GM20431 (cell line): ENCODE data around the gene TNC.

ENCODE experiments used
- in situ Hi-C: fragments of 300-500 bp; cut with MseI, MboI; formaldehyde crosslinking; loops from one replicate; pipeline ENCODE4 v1.15.0; 2020; ENCODE audit warnings: low sequenced_read_pairs; ENCODE audit not compliant: unreplicated experiment

The TNC gene

DNA sequence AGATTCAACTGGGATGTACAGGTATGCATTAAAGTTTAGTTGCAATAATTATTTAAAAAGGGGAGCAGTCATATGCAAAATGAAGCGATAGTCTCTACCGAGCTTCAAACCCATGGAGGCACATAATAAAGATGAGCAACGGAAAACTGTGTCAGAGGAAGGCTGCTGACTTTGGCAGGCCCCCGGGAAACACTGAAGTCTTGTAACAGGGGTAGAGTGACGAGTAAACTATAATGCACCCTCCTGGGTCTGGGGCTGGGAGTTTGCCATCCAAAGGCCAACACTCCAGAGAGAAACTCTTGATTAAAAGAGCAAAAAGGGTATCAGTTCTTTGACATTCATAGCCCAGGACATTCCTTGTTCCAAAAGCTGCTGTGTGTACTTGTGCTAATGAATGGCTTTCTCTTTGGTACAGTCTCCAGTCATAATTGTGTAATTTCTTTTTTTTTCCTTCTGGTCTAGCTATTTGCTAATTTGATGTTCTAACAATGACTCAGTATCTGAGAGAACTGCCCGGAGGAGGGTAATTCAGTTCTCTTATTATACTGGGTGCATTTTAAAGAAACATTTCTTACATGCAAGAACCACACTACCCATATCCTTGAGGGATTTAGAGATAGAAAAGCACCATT, 59.2 kb downstream of the TNC start:
- in situ Hi-C loops, result no loop called here

DNA sequence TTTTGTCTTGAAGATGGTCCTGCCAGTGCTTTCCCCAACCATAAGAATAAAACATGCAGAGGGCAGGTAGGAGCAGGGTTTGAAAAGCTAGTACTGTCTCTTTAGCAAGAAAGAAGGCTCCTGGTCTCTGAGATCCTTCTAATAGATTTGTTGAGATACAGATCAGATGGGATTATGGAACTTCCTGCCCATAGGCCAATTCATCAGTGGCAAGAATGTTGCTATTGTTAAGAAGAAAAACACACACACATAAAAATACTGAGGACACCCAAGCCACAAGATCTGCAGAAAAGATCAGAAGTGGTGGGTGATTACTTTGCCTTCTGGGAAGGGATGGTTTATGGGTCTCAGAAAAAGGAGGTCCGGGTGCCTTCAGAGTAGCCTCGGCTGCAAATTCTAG, 59.8 kb downstream of the TNC start:
- in situ Hi-C loops, result no loop called here

DNA sequence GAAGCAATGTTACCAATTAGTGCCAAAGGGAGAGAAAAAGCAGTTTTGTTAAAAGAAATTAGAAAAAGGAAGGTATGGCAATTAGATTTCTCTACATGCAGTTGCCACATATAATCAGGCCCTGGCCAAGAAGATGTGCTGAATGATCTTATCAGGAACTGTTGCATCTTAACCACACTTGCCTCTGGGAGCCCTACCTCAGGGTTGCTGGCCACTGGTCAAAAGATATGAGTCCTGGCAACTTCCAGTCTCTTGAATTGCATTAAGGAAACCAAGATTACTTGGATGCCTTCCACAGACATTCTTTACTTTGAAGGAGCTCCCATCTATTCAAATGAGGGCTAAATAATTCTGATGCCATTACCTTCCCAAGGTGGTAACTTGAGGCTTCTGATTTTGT, 60.4 kb downstream of the TNC start:
- in situ Hi-C loops, result no loop called here

DNA sequence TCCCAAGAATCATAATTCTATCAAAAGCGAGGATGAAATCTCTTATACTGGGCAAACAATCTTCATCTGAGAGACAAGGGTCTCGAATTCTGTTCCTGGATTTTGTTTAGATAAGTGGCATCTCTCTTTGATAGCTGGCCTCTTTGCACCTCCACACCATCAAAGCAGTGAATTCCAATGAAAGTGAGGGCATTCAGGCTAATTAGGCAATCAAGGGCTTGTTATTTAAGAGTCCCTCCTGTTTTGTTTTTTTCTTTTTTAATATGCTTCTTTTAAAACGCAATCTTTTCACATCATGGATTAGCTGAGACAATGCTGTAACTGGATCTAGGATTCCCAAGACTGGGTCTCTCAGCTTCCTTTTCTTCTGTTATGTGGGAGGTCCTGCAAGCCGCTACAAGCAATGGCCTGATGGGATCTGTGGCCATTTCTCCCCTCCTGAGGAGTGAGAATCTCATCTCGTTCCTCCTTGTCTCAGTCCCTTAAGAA, 67.9 kb downstream of the TNC start:
- in situ Hi-C loops, result no loop called here

DNA sequence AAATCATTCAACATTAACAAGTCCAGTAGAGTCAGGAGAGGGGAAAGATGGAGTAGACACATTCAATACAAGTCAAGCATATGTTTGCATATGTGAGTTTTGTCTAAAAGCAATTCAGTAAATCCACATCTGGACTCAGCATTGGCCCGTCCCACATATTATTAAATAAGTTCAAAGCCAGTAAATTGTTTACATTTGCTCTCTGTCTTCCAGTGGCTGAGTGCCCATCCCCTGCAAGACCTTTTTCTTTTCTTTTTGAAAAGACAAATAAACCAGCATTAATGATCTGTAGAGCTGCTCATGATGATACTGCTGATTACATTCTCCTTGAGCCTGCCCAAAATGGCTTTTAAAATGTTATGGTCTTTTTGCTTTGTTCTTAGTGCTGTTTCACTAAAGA, 71.1 kb downstream of the TNC start:
- in situ Hi-C loops, result no loop called here

DNA sequence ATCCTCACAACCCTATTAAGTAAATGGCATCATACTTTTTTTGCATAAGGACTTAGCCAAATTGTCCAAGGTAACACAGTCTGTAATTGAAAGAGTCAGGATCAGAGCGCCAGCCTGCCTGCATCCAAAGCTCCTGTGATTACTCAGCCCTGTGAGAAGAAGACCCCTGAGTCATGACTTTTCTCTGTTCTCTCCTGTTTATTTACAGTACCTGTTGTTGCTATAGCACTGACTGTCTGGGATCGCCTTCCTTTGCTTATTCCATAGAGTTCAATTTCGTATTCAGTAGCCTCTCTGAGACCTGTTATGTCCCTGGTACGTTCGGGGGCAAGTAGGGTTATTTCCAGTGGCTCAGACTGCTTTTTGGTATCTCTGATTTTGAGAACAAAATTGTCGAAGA, 71.8 kb downstream of the TNC start:
- in situ Hi-C loops, result no loop called here

DNA sequence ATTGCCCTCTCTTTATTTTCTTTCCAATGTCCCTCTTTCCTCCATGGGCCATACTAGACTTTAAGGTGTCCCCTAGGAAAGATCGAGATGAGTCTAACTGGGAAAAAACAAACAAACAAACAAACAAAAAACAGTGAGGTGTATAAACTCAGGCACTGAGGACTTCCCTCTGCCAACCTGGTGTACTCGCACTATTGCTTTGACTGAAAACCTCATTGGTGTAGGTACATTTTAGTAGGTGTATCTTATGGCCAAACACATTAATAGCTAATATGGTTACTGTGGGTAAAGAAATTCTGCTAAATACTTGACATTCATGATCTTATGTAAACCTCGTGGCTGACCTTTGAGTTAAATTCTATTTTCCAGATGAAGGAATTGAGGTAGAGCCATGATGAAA, 74.3 kb downstream of the TNC start:
- in situ Hi-C loops, result no loop called here

DNA sequence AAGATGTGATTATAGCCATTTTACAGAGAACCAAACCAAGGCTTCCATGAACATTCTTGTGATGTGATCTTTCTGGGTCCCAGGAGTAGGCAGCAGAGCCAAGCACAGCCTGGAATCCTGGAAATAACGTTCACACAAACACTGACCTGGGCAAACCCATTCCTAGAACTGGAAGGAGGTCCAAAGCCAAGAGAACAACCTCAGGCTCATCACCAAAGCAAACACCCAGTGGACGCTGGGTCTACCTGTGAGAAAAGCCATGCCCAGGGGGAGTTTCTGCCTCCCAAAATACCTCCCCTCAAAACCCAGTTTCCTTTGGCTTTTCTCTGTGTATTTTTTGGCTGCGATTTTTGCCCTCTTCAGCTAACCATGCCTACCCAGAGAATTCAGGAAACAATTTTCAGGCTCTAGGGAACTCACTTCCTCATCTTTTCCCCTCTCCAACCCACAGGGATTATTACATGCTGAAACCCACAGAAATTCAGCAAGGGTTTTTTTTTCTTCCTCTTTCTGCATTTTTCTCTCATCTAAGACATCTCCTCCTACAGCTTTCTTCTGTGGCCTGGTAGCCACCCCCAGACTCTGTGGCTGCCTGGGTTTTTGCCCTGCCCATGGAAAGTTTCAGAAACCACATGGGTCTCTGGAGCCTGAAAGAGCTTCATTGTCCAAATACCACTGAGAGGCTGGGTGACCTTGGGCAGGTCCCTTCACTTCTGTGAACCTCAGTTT, 75.0 kb downstream of the TNC start:
- in situ Hi-C loops, result no loop called here

DNA sequence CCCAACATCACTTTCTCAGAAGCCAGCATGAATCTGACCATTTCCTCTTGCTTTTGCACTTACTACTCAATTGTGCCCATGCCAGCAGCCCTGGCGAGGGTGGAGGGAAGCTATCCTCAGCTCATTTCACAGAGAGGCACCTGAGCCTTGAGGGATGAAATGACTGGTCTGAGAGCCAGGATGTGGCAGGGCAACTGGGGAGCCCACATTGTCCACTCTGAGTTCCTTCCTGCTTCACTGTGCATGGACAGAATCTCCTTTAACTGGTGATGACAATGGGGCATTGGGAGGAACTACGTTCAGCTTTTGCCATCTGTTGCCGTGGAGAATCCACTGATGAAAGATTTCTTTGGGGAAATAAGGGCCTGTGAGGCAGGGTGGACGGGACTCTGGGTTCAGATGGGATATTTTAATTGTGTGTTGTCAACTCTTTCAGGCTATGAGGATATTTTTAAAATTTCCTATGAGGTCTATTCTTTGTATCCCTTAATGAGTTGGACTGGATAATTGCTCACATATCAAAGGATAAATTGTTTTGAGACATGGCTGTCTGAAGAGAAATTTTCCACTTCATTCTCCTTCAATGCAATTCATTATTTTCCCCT, 78.3 kb downstream of the TNC start:
- in situ Hi-C loops, result no loop called here

DNA sequence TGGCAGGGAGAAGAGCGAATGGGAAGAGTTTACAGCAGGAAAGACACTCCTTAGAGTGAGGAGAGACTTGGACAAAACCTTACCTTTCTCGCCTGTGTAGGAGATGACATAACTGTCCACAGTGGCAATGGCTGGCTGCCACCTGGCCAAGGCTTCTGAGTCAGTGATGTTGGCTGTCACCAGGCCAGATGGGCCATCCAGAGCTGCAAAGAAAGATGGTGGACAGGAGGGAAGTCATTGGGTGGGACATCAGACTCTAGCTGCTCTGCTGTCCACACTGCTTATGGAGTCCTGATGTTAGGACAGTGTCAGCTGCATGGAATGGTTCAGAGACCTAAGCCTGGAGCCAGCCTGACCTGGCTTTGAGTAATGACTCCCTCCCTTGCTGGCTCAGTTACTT, 79.8 kb downstream of the TNC start:
- in situ Hi-C loops, result no loop called here

DNA sequence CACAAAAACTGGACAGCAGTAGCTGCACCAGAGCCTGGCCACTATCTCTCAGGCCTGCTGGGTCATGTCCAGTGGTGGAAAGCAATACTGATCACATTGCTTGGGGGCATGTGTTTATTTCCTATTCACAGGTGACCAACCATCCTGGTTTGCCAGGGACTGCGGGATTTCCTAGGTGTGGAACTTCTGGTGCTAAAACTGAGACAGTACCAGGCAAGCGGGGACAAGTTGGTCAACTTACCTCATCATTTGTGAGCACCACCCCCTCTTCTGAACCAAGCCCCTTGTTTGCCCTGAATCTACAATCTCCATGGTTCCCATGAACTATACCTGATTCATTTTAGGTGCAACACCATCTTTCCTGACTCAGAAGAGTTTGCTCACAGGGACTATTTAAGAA, 81.3 kb downstream of the TNC start:
- in situ Hi-C loops, result no loop called here

DNA sequence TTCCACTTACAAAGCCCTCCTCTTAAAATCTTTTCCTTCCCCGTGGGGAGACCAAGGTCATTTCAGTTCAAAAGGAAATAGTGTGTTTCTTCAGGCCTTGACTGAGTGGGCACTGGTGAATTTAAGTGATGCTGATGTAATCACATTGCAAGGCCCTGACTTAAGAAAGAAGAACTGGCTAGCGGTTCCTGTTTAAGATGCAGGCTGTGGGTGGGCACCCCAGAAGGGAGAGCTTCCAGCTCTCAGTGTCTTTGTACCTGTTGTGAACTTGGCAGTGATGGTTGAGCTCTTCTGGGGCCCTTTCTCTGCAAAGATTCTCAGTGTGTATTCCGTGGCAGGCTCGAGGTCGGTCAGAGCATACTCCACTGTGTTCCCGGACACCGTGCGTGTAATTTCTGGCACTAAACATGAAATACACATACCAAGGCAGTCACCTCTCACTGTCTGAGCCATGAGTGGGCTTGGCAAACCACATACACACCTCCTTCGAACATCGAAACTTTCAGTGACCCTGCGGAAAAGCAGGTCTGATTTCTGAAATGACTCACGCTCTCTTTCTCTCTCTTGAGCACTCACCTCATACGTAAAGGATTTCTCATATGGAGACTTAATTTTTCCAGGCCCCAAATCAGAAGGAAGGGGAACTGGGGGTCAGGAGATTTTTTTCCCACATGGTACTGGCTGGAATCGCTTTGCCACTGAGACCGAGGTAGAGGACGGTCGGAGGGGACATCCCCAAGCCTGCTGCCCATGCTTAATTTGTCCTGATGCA, 81.9 kb downstream of the TNC start:
- in situ Hi-C loops, result no loop called here

DNA sequence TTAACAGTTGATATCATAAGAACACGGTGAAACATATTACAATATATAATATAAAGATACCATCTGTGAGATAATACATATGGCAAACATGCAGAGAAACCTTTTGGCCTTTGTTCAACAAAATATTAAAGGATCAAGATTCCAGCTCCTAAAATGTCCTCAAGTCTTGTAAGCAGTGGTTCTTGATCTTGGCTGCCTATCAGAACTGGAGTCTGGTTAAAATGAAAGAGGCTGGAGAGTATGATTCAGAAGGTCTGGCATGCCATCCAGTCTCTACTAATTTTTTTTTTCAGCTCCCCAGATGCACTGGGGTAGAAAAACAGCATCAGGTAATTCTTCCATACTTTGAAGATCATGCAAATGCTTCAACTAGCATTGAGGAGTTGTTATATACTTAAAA, 83.2 kb downstream of the TNC start:
- in situ Hi-C loops, result no loop called here

DNA sequence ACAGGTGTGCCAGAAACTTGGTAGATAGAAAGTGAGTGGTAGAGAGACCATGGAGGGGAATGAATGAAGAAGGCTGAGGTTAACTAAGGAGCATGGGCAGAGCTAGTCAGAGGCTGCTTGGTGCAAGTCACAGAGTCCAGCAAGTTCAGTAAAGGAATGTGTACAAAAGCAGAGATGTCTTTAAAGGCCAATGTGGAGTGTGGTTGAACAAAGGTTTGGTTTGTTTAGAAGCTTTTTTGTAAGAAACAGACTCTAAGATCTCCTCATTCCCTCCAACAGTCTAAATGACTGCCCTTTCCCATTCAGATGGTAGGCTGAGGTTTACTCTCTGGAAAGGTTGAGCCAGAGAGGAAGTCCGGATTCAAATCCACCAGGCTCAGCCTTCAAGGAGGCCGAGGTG, 84.2 kb downstream of the TNC start:
- in situ Hi-C loops, result no loop called here

DNA sequence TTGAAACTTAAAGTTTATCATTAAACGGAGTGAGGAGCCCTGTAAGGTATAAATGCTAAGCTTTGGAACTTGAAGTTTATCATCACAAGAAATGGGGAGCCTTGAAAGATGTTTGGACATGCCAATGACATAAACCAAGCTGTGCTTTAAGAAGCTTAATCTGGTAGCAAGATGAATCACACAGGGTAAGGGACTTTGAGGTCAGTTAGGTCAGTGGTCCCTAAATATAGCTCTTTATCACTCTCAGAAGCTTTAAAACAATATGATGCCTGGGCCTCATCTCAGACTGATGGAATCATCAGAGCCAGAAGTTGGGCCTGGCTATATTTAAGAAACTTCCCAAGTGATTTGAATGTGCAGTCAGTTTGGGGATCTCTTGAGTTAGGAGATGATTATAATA, 85.7 kb downstream of the TNC start:
- in situ Hi-C loops, result no loop called here

DNA sequence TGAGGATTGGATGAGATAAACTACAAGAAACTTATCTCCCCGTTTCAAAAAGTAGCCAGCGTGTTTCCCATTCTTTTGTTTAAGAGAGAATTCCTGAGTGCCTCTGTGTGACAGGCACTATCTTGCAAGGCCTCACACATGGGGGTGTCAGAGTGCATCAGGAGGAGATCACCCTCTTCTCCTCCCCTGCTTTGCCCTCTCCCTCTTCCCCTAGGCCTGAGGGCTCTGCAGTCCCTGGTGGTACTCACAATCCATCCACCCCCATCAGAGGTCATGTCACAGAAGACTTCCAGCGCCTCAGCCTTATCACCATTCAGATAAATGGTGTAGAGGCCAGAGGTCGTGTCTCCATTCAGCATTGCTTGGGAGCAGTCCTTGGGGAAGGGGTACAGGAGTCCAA, 88.0 kb downstream of the TNC start:
- in situ Hi-C loops, result no loop called here

DNA sequence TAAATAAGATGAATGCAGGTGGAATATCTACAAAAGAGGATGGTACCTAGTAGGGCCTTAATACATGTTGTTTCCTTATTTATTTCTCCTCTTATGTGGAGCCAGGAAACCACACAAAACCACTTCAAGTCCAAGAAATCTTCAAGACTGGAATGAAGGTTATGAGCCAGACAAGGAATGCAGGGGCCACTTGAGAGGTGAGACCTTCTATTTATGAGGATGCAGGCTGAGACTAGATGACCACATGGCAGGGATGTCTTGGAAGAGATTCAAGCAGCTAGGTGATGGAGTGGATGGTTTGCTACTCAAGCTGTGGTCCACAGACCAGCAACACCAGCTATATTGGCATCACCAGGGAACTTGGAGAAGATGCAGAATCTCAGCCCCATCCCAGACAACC, 92.2 kb downstream of the TNC start:
- in situ Hi-C loops, result no loop called here

DNA sequence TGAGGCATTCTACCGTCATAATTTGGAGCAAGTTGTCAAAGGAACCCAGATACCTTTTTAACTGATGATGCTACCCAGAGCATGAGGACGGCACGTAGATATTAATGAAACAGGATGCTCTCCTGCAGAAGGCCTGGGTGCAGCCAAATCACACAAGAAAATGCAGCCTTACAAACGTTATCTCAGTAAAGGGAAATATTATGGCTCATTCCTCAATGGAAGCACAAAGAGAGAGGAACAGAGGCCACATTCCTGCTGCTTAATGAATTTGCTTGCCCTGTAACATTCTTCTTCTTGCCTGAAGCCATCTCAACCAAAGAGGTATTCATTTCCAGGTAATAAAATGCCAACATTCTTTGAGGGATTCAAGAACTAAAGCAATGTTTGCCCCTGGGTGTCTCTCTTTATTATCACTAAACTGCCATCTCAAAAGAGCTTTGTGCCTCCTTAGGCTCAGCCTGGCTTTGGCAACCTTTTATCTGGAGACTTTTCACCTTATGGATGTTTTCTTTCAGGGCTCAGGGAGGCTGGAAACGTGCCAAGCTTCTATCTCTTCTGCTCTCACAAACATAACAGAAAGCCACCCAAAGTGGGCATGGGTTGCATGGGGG, 92.9 kb downstream of the TNC start:
- in situ Hi-C loops, result loop anchor here (25.0 kb wide), 1 partner anchor 613 kb away; no protein-coding TSS in a partner anchor

DNA sequence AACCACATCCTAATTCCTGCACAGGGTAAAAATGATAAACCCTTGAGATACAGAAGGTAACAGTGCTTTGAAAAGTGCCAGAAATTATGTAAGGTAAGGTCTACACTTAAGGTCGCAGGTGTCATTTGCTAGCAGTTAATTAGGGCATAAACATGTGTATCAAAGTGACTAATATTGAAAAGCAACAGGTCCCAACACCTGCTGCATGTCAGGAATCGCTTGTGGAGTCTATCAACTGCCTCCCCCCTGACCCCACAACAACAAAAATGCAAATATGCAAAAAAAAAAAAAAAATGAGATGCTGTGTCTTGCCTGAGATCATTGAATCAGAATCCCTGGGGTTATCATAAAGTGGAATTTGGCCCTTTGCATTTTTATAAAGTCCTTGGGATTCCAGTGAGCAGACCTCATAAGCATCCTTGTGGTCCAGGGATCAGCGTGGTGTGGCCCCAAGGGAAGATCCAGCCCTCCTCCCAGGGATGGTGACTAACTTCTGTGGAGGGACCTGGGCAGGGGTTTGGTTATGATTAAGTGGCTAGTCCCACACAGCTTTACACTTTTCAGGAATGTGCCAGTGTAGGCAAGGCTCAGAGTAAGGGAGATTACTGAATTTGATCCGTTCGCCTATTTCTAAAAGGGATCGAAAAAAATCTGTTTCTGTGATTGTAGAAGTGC, 95.1 kb downstream of the TNC start:
- in situ Hi-C loops, result loop anchor here (25.0 kb wide), 1 partner anchor 611 kb away; no protein-coding TSS in a partner anchor
